ENCODE data around the gene SND1. TPM values are rescaled to one million over a fixed set of nuclear protein-coding genes. Genes with fewer than 3 reads are reported as not detected.
A peak's percentile ranks its signal among the peaks of the same experiment; 100 is the strongest.

The SND1 gene
- total RNA-seq, 6 experiments from 2014 or later, result 77.5 to 150 (median 126) TPM

- no peaks in the 10 kb centered on the region for H3K36me3 ChIP-seq
- WGBS (ENCODE audit: insufficient coverage, low coverage, low lambda C conversion rate, missing lambda C conversion rate), result 49% methylated on average over 4 of the region's 4 CpGs
- H3K9me3 ChIP-seq, result no peaks in the 10 kb centered on the region
- DNase-seq (no peak), ATAC-seq (no peak)
- peaks cover 0 to 4% of the 10 kb centered on the region in 2 donors for H3K27me3 ChIP-seq
- TF ChIP-seq POLR2A (IDR thresholded peaks at IDR 0.05) (no peak), CTCF (IDR thresholded peaks at IDR 0.05) (no peak)
- no peak overlapping the region for H3K4me3 ChIP-seq
- intact Hi-C loops (cut with DNase I), result no loop called here
- H3K27ac ChIP-seq, result no peak overlapping the region
- peaks cover 0 to 10% (median 2%) of the 10 kb centered on the region in 4 donors for H3K4me1 ChIP-seq
Observed at GRCh38 chr7:128131731-128132130, 479.7 kb downstream of the SND1 start.

GRCh38 chr7:128132426-128133069 lies 480.6 kb downstream of the SND1 start:
- no peak for DNase-seq
- no peaks in the 10 kb centered on the region for H3K36me3 ChIP-seq
- WGBS (ENCODE audit: insufficient coverage, low coverage, low lambda C conversion rate, missing lambda C conversion rate), result 45% methylated on average over 9 of the region's 9 CpGs
- ATAC-seq, result no peak
- no peak overlapping the region for H3K27ac ChIP-seq
- intact Hi-C loops (cut with DNase I), result no loop called here
- no peaks in the 10 kb centered on the region for H3K9me3 ChIP-seq
- no peak overlapping the region for H3K4me3 ChIP-seq
- TF ChIP-seq POLR2A (IDR thresholded peaks at IDR 0.05) (no peak), CTCF (IDR thresholded peaks at IDR 0.05) (no peak)
- H3K4me1 ChIP-seq, result peaks cover 0 to 10% (median 2%) of the 10 kb centered on the region in 4 donors
- H3K27me3 ChIP-seq, result peaks cover 0 to 4% of the 10 kb centered on the region in 2 donors

DNA sequence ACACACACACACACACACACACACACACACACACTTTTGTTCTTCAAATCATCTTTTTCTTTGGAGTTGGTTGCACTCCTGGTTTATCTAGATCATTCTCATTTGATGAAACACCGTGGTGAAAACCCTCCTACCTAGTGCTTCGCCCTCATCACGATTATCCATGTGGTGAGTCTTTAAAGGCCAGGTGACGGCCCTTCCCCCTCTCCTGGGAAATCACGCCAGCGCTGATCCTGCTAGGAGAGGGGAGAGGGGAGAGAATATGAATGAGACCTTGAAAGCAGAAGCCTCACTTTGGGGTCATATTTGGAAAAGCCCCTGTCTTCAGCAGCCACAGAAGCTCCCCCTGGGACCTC lies 483.1 kb downstream of the SND1 start:
- no peak for DNase-seq
- intact Hi-C loops (cut with DNase I), result loop anchor here in 1 of 2 donors (5.0 kb wide), 1 partner anchor 77 kb away; no protein-coding TSS in a partner anchor

GRCh38 chr7:128135515-128136214 lies 483.7 kb downstream of the SND1 start:
- Histone ChIP-seq H3K4me1 (peaks cover 0 to 10% (median 2%) of the 10 kb centered on the region in 4 donors), H3K27me3 (peaks cover 0 to 4% of the 10 kb centered on the region in 2 donors), H3K27ac (no peak overlapping the region), H3K36me3 (no peaks in the 10 kb centered on the region), H3K9me3 (no peaks in the 10 kb centered on the region), H3K4me3 (peak overlapping the region; percentile 44 to 61 (median 54))
- DNase-seq (peak in 1 of 3 donors; percentile 46), ATAC-seq (peak; percentile 96 to 99 (median 96))
- intact Hi-C loops (cut with DNase I), result loop anchor here in 1 of 2 donors (5.0 kb wide), 1 partner anchor 77 kb away; no protein-coding TSS in a partner anchor
- WGBS (ENCODE audit: insufficient coverage, low coverage, low lambda C conversion rate, missing lambda C conversion rate), result 0% methylated on average over 21 of the region's 57 CpGs
- TF ChIP-seq CTCF (IDR thresholded peaks at IDR 0.05), result peak; percentile 84 to 100 (median 91)
- TF ChIP-seq POLR2A (IDR thresholded peaks at IDR 0.05), result no peak

More for the DNA sequence above, 483.1 kb downstream of the SND1 start:
- H3K9me3 ChIP-seq, result no peaks in the 10 kb centered on the region
- no peak for TF ChIP-seq POLR2A (IDR thresholded peaks at IDR 0.05)
- no peak for TF ChIP-seq CTCF (IDR thresholded peaks at IDR 0.05)
- H3K4me1 ChIP-seq, result peaks cover 0 to 10% (median 2%) of the 10 kb centered on the region in 4 donors
- H3K27ac ChIP-seq, result no peak overlapping the region
- peak overlapping the region; percentile 44 to 61 (median 54) for H3K4me3 ChIP-seq
- no peaks in the 10 kb centered on the region for H3K36me3 ChIP-seq
- H3K27me3 ChIP-seq, result peaks cover 0 to 4% of the 10 kb centered on the region in 2 donors
- 9% methylated on average over 4 of the region's 6 CpGs for WGBS (ENCODE audit: insufficient coverage, low coverage, low lambda C conversion rate, missing lambda C conversion rate)
- peak in 2 of 4 donors; percentile 4 to 5 for ATAC-seq

All from right lobe of liver (tissue), 6 donors.